Mucosa of descending colon (tissue), 3 donors: Measurements from ENCODE around the gene KCNJ1. TPM values are rescaled to one million over a fixed set of nuclear protein-coding genes. Genes with fewer than 3 reads are reported as not detected.

Experiments used
- ATAC-seq: fragments of 200-7000 bp; cut with Tn5 transposase; one replicate; pipeline ENCODE4 v1.9.1; 2020; ENCODE audit warnings: mild to moderate bottlenecking, moderate library complexity
- DNase-seq, 3 donors: peaks; one replicate each; pipeline ENCODE4 v3.0.0-alpha.2; 2020
- H3K36me3 ChIP-seq: fragments of 200-600 bp; one replicate; pipeline ENCODE4 v1.8.0; 2021; ENCODE audit warnings: low read depth, mild to moderate bottlenecking
- H3K4me1 ChIP-seq: fragments of 200-600 bp; one replicate; pipeline ENCODE4 v1.8.0; 2021; ENCODE audit warnings: low read depth, mild to moderate bottlenecking
- H3K4me3 ChIP-seq: fragments of 200-600 bp; one replicate; pipeline ENCODE4 v1.8.0; 2021; ENCODE audit warnings: mild to moderate bottlenecking
- H3K9me3 ChIP-seq: fragments of 200-600 bp; one replicate; pipeline ENCODE4 v1.8.0; 2021; ENCODE audit warnings: mild to moderate bottlenecking
- CTCF ChIP-seq: fragments of 200-600 bp; IDR thresholded peaks from one replicate; pipeline ENCODE4 v1.8.0; 2022; ENCODE audit warnings: antibody characterized with exemption, mild to moderate bottlenecking
- intact Hi-C, 2 donors: fragments of 100-400 bp; cut with DNase I in 1 of 2; cut with micrococcal nuclease in 1 of 2; formaldehyde crosslinking; loops; one replicate each; pipeline versions ENCODE4 v1.11.0 to v1.11.1; 2022; cut with DNase I, micrococcal nuclease
- total RNA-seq, 3 donors: library from RNA; stranded (reverse); fragmentation: NEBNext Ultra II Directional in 2 of 3; extraction: Animal tissue kit (Norgen Biotek cat#: 25700) in 2 of 3; gene quantifications; one replicate each; pipeline versions ENCODE4 v1.2.1 to v1.2.4, GENCODE V29; 2021 to 2023
- donor health status: DM: no; HTN: no; CAD: no; lungs with moderate emphysema.
- donor health status: DM: no; HTN: no; CAD: no.
- donor health status: DM: no; HTN: yes; CAD: no.

Gene KCNJ1
- total RNA-seq, 3 donors from 2014 or later = not detected

DNA sequence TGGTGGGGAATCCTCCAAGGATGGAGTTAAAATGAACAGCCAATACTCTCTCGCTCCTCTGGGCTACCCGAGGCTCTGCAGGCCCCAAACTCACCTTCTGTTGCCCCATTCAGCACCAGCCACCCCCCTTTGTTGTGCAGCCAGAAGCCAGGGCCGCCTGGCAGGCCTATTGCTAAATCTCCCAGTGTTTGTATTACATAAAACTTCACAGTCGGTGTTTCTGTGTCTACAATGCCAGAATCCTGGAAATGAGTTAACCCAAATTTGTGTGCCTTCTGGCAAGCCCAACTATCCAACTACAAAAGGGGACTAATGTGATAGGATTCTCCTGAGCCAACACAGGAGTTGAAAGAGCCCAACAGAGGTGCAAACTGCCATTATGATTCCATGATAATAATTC, 33.4 kb upstream of the KCNJ1 start:
- Histone ChIP-seq H3K4me1 (no peaks in the 10 kb centered on the region), H3K4me3 (no peak overlapping the region), H3K9me3 (no peaks in the 10 kb centered on the region), H3K36me3 (no peaks in the 10 kb centered on the region)
- ATAC-seq (no peak), DNase-seq (no peak)
- TF ChIP-seq CTCF = no peak
- intact Hi-C loops = no loop called here

- Histone ChIP-seq H3K4me1 (peaks cover 3% of the 10 kb centered on the region), H3K36me3 (no peaks in the 10 kb centered on the region), H3K4me3 (no peak overlapping the region), H3K9me3 (no peaks in the 10 kb centered on the region)
- no peak for ATAC-seq
- intact Hi-C loops = no loop called here
- TF ChIP-seq CTCF = no peak
- no peak for DNase-seq
Observed at GRCh38 chr11:128898580-128899344, 31.7 kb upstream of the KCNJ1 start.

DNA sequence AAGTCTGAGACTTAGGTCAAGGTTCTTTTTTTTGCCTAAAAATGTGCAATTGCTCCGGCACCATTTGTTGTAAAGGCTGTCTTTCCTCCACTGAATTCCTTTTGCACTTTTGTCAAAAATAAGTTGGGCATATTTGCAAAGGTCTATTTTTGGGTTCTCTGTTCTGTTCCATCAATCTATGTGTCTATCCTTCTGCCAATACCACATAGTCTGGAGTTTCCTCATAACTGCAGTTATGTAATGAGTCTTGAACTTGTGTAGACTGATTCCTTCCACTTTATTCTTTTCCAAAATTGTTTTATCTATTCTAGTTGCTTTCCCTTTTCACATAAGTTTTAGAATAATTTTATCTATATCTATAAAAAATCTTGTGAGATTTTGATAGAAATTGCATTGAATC, 30.7 kb upstream of the KCNJ1 start:
- no peaks in the 10 kb centered on the region for H3K36me3 ChIP-seq
- H3K4me1 ChIP-seq = peaks cover 3% of the 10 kb centered on the region
- no peak overlapping the region for H3K4me3 ChIP-seq
- intact Hi-C loops = no loop called here
- ATAC-seq (no peak), DNase-seq (no peak)
- no peaks in the 10 kb centered on the region for H3K9me3 ChIP-seq
- no peak for TF ChIP-seq CTCF

DNA sequence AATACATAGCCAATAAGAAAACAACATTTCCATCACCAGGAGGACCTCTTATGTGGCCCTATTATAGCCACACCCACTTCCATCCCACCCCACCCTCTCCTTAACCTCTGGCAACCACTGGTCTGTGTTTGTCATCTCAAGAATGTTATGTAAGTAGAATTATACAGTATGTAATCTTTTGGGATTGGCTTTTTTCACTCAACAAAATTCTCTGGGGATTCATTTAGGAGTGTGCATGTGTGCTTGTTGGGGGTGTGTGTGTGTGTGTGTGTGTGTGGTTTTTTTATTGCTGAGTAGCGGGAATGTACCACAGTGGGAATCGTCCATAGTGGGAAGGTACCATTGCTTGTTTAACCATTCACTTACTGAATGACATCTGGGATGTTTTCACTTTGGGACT, 29.3 kb upstream of the KCNJ1 start:
- Histone ChIP-seq H3K36me3 (no peaks in the 10 kb centered on the region), H3K9me3 (no peaks in the 10 kb centered on the region), H3K4me3 (no peak overlapping the region), H3K4me1 (peaks cover 3% of the 10 kb centered on the region)
- ATAC-seq = no peak
- DNase-seq = no peak
- intact Hi-C loops = no loop called here
- no peak for TF ChIP-seq CTCF

- no peak for TF ChIP-seq CTCF
- intact Hi-C loops = no loop called here
- Histone ChIP-seq H3K36me3 (no peaks in the 10 kb centered on the region), H3K4me3 (no peak overlapping the region), H3K4me1 (peaks cover 5% of the 10 kb centered on the region), H3K9me3 (no peaks in the 10 kb centered on the region)
- ATAC-seq = no peak
- DNase-seq = no peak
Observed at GRCh38 chr11:128895526-128895925, 28.4 kb upstream of the KCNJ1 start.
